Caki2 (cell line): ENCODE data around the gene ATP5PB. TPM values are rescaled to one million over a fixed set of nuclear protein-coding genes. Genes with fewer than 3 reads are reported as not detected.

Experiments used
- DNase-seq: peaks from one replicate; pipeline ENCODE4 v3.0.0-alpha.2; 2015; ENCODE audit warnings: low read depth
- in situ Hi-C: cut with HindIII; loops from 2 replicates; pipeline ENCODE4 v1.10.0; 2016; ENCODE audit warnings: low sequenced_read_pairs, low pct_unique_long_range_greater_than_20kb, mixed read lengths
- total RNA-seq: library from RNA; depleted of rRNA; stranded (reverse); fragments of >200 nt; shearing (Covaris generic); gene quantifications from 2 replicates; pipeline ENCODE4 v1.2.3, GENCODE V29; 2014; ENCODE audit warnings: low replicate concordance; rRNA removed

Gene ATP5PB
- total RNA-seq: 300 and 367 TPM in 2 replicates

DNA sequence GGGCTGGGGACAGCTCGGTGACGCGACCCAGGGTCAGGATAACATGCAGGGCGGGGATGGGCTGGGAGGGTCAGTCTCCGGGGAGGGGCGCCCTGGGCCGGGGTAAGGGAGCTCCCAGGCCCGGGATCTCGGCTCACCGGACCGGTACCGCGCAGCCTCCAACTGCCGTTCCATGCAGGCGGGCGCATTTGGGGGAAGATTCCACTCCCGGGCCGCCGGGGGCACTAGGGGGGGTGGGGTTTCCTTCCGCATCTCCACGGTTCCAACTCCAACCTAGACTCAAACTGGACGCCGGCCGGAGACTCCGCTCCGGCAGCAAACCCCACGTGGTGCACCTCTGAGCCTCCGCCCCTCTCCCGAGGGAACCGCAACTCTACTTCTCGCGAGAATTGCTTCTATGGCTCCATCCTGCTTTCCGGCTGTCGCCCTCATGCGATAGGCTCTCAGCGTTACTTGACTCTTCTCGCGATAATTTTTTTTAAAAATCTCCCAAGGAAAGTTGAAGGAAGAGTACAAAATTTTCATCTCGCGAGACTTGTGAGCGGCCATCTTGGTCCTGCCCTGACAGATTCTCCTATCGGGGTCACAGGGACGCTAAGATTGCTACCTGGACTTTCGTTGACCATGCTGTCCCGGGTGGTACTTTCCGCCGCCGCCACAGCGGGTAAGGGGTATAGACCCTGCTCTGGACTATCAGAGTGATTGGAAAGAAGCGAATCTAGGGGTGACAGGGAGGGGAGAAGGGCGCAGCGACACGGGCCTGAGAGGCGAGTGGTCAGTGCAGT lies at the start of gene ATP5PB, which contains the start of gene WDR77:
Gene ATP5PB, plus strand, starts transcription at position 547 of the 785 bp plus-strand sequence. Its CDS starts 78 bp downstream, at position 625.
Gene WDR77, minus strand, starts transcription at position 339 of the 785 bp plus-strand sequence. Its CDS starts 87 bp downstream, at position 252.
- DNase-seq: peak; percentile 95
- in situ Hi-C loops: no loop called here

- peak; percentile 33 for DNase-seq
- in situ Hi-C loops: no loop called here
Measured at GRCh38 chr1:111399792-111400610, 49.3 kb upstream of the ATP5PB start.

DNA sequence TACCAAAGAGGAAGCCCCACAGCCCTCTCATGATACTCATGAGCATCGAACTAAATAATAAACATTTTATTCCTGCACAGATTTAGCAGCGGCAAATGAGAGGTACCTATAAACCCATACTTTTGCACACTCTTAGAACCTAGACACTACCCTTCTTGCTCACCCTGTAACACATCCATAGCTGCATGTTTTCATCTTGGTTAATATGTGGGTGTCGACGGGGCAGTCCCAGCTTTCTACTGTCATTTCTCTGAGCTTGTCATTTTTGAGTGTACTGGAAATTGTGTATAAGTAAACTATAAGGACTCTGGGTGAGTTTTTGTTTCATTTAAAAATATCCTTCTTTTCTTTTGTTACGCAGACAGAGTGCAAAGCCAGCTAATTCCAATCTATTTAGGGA lies 47.2 kb upstream of the ATP5PB start:
- in situ Hi-C loops: no loop called here

DNA sequence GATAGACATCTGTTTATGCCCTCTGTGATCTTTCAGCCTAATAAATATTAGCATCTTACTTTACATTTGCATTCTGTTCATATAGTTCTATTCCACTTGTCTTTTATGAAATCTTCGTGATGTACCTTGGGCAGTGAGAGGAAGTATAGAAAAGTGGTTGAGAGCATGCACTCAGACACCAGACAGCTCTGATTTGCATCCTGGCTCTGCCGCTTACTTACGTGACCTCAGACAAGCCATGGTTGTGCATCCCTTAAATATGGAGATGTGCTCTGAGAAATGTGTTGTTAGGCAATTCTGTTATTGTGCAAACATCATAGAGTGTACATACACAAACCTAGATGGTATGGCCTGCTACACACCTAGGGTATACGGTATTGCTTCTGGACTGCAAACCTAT lies 44.7 kb upstream of the ATP5PB start:
- in situ Hi-C loops: no loop called here

More for the DNA sequence above, 47.2 kb upstream of the ATP5PB start:
- DNase-seq: no peak

DNA sequence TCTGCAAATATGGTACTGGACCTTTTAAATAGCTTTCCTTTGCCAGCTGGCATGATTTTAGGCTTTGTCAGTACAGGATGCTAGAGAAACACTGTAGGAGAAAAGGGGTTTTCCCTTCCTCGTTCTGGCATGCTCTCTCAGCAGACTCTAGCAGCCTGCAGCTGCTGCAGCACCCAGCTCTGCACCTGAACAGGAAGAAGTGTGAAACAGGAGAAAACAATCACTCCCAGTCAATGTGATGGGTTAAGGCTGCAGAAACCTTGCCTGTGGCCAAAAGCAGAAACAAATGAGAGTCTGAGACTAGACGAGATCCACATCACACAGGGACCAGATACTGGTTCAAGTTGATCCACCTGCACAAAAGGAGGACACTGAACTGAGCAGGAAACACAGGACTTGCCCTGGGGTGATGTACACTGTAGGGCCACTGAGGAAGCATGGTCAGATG lies 42.9 kb upstream of the ATP5PB start:
- DNase-seq: no peak
- in situ Hi-C loops: no loop called here

More for the DNA sequence above, 44.7 kb upstream of the ATP5PB start:
- DNase-seq: no peak

- no peak for DNase-seq
- in situ Hi-C loops: no loop called here
Measured at GRCh38 chr1:111407301-111407700, 42.0 kb upstream of the ATP5PB start.

DNA sequence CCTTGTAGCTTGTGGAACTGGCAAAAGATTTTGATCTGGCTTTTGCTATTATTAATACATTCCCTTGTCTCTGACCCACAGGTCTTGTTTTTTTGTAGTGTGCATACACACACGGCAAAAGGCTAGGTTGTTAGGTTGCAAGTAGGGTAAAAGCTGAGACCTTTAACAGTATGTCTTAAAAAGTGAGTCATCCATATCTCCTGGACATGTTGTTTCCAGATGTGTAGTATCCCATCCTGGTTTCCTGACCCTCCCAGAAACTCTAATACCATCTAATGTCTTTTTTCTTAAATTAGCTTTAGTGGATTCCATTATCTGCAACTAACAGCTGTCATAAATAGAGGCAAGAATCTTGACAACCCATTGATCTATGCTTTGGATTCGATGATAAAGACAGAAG lies 36.4 kb upstream of the ATP5PB start:
- no peak for DNase-seq
- in situ Hi-C loops: no loop called here

- in situ Hi-C loops: no loop called here
- no peak for DNase-seq
Measured at GRCh38 chr1:111414756-111415155, 34.5 kb upstream of the ATP5PB start.

DNA sequence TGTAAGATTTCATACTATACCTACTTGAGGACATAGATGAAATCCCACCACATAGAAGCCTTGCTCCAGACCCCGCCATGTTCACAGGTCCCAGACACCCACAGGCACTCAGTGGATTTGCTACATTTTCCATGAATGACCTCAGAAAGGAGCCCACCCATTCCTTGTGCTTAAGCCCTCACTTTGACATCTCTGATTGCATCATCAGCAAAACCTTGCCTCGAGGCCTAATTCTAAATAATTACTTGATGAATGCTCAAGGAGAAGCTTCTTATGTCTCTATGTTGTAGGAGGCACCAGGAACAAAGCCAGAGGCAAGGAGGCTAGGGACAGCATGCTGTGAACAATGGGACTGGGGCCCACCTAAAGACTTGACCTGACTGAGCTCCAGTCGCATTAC lies 33.8 kb upstream of the ATP5PB start:
- DNase-seq: no peak
- in situ Hi-C loops: no loop called here

DNA sequence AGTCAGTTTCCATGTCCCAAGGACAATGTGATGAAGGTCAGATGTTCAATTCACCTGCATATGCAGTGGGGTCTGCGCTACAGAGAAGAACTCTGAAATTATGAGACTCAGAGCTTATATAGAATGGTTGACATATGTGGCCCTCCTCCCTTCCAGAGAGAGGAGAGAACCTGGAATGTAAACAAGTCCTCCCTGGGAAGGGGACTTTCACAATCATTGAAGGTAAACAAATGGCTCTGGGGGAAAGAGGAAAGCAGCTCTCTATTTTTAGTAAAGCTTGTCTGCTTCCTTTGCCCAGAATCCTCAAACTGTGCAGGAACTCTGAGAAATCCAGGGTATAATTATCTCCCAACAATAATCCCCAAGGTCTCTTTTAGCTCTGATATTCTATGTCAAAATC lies 31.5 kb upstream of the ATP5PB start:
- in situ Hi-C loops: no loop called here
- DNase-seq: no peak

DNA sequence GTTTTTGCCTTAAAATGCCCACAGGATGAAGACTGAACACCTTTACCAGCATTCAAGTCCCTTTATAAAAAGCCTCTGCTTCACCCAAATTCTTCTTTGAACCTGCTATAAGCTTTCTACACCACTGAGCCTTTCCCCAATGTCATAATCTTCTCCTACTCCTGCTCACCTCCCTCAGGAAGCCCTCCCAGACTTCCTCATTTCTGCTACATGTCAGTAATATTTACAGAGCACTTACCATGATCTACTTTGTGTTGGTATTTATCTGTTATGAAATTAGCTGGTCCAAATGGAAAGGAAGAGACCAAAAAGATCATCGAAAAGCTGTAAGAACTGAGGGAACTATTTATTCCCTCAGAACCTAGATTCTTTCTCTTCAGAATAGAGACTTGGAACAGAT lies 30.2 kb upstream of the ATP5PB start:
- in situ Hi-C loops: no loop called here

DNA sequence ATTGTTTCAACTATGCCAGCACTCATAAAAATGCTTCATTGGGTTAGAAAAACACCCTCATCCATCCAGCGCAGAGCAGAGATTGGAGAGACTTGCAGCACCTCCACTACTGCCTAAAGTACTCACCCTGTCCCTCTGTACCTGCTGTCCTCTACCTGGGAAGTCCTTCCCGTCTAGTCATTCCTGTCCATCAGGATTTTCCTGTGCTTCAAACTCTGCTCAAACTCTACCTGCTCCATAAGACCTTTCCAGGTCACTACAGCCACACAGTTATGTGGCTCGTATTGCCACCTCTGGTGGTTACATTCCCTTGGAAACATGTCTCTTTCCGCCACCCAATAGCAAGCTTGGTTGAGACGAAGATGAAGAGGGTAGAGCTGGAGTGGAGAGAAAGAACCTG lies 28.9 kb upstream of the ATP5PB start:
- in situ Hi-C loops: no loop called here
- no peak for DNase-seq

More for the DNA sequence above, 30.2 kb upstream of the ATP5PB start:
- no peak for DNase-seq

DNA sequence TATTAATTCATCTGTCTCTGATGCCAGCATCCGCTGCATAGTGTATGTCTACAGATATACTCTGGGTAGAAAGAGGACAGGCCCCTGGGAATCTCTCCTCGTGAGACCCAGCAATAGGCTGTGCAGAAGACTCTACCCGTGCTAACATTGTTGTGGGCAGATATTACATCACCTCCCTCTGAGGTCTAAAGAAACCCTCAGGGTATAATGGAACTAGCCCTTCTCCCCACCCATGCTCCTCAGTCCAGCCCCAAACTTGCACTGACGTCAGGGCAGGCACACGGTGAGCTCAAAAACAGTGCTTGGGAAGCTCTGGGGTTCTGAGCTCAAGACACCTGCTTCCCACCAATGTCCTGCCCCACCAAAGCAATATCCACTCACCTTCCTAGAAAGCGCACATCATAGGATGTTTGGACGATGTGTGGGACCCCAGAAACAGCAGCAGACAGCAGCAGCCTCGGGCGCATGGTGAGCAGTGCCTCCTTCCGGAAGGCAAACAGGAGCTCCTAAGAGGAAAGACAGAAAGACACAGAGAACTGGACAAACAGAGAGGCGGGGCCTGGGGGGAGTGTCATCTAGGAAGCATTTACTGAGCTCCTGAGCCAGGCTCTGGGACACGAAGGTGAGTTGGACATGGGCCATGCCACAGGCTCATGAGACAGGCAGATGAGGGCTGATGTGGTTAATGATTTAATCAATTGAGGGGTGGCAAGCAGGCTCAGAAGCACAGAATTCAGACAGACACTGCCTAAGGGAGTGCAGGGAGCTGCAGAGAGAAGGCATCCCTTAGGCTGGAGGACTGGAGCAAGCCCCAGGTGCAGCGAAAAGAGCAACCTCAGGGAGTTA lies 26.5 kb upstream of the ATP5PB start:
- in situ Hi-C loops: no loop called here
- DNase-seq: peak; percentile 73

DNA sequence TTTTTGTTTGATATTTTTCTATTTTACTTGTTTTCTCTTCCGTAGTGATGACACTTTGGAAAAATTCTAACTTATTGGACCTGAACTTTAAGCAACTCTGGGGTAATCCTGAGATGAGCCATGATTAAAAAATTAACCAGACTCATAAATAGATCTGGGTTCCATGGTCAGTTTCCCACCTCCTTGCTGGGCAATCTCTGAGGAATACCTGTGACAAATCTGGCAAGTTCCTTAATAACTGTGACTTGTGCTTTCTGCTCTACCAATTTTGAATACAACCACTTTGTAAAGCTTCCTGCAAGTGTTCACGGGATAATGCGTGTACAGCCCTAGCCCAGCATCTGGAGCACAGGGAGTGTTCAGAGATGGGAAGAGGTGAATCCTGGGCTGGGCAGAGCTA lies 25.0 kb upstream of the ATP5PB start:
- in situ Hi-C loops: no loop called here

DNA sequence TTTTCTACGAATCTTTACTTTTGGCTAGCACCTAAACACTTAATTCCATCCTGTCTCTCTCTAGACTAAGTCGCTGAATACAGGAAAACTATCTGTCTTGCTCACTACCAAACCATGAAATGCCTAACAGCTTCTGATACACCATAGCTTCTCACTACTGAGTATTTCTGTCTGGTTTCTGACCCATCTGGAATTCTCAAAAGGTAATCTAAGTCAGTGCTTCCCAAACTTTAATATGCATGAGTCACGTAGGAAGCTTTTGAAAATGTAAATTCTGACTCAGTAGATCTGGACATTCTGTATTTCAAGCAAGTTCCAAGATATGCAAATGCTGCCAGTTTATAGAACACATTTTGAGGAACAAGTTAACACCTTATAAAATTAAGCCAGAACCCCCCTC lies 12.5 kb upstream of the ATP5PB start:
- in situ Hi-C loops: no loop called here
- DNase-seq: no peak

More for the DNA sequence above, 25.0 kb upstream of the ATP5PB start:
- DNase-seq: no peak

- no peak for DNase-seq
- in situ Hi-C loops: no loop called here
Measured at GRCh38 chr1:111439461-111440351, 9.6 kb upstream of the ATP5PB start.

DNA sequence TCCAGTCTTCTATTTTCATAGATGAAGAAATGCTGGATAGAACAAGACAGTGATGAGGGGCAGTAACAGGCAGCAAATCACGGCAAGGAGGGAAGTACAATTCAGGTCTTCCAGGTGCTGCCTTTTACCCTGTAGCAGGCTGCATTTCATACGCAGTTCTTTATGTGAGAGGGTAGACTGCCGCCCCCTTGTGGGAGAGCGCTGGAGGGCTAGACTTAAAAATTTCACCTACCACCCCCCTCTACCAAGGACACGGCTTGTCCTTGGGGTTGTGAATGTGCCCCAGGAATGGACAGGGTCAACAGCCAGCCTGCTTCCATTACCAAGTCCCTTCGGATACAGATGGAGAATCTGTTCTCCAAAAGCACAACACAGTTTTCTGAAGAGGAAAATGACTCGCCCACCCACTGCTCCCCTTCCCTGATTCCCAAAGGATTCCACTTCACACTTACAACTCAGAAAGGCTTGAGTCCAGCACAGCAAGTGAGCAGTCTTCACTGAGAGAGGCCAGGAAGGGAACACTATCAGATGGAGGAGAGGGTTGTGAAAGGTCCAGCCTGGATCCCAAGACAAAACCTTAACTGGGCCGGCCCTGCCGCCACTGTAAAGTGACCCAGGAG lies 7.6 kb upstream of the ATP5PB start:
- in situ Hi-C loops: no loop called here
- no peak for DNase-seq
